HepG2 (cell line): ENCODE measurements around the gene POLR3E. TPM values are rescaled to one million over a fixed set of nuclear protein-coding genes. Genes with fewer than 3 reads are reported as not detected.

Experiments
- ELF1 ChIP-seq: sonication (generic); formaldehyde crosslinking; IDR thresholded peaks from 2 replicates; pipeline ENCODE4 v1.4.0; 2020; ENCODE audit warnings: missing genetic modification reagents
- KDM1A ChIP-seq: IDR thresholded peaks from 2 replicates; pipeline ENCODE4 v1.6.1; 2016; ENCODE audit warnings: missing compliant biosample characterization
- KLF16 ChIP-seq, 2 experiments: sonication (generic) in 1 of 2; formaldehyde crosslinking in 1 of 2; IDR thresholded peaks; 2 replicates each; pipeline versions ENCODE4 v1.6.1 to v1.8.0; 2016 to 2023; ENCODE audit warnings: missing genetic modification reagents in 2 of 2, missing compliant biosample characterization in 1 of 2
- NAIF1 ChIP-seq: sonication (generic); formaldehyde crosslinking; IDR thresholded peaks from 2 replicates; pipeline ENCODE4 v1.5.0; 2020; ENCODE audit warnings: mild to moderate bottlenecking, missing genetic modification reagents, borderline replicate concordance
- NFKBIZ ChIP-seq: IDR thresholded peaks from 2 replicates; pipeline ENCODE4 v1.6.1; 2018; ENCODE audit warnings: missing genetic modification reagents, missing compliant biosample characterization
- RAD51 ChIP-seq: fragments of 450-650 bp; IDR thresholded peaks from 2 replicates; pipeline ENCODE4 v1.6.1; 2016; ENCODE audit warnings: borderline replicate concordance
- RXRA ChIP-seq: sonication (generic); formaldehyde crosslinking; IDR thresholded peaks from 2 replicates; pipeline ENCODE4 v1.5.1; 2020; ENCODE audit warnings: missing genetic modification reagents
- SMAD9 ChIP-seq: sonication (generic); formaldehyde crosslinking; IDR thresholded peaks from 2 replicates; pipeline ENCODE4 v1.5.1; 2020; ENCODE audit warnings: mild to moderate bottlenecking, missing genetic modification reagents
- SNAI1 ChIP-seq: sonication (generic); formaldehyde crosslinking; IDR thresholded peaks from 2 replicates; pipeline ENCODE4 v1.5.0; 2020; ENCODE audit warnings: mild to moderate bottlenecking, missing genetic modification reagents, borderline replicate concordance
- SYNCRIP ChIP-seq: fragments of 200-400 bp; formaldehyde crosslinking; IDR thresholded peaks from 2 replicates; pipeline ENCODE4 v1.6.1; 2018; ENCODE audit warnings: mild to moderate bottlenecking, low read depth, low read length; ENCODE audit not compliant: insufficient read depth
- ZKSCAN1 ChIP-seq: fragments of 150-350 bp; IDR thresholded peaks from 2 replicates; pipeline ENCODE4 v1.6.1; 2014; ENCODE audit warnings: low read length
- ZNF333 ChIP-seq: sonication (generic); formaldehyde crosslinking; IDR thresholded peaks from 2 replicates; pipeline ENCODE4 v1.4.0; 2020; ENCODE audit warnings: mild to moderate bottlenecking, missing genetic modification reagents, borderline replicate concordance
- ZNF335 ChIP-seq: sonication (generic); formaldehyde crosslinking; IDR thresholded peaks from 2 replicates; pipeline ENCODE4 v1.4.0; 2020; ENCODE audit warnings: missing genetic modification reagents
- ZNF614 ChIP-seq: IDR thresholded peaks from 2 replicates; pipeline ENCODE4 v1.6.1; 2018; ENCODE audit warnings: missing biosample characterization, missing genetic modification reagents, inconsistent platforms, borderline replicate concordance
- ZNF772 ChIP-seq: sonication (generic); formaldehyde crosslinking; IDR thresholded peaks from 2 replicates; pipeline ENCODE4 v1.5.0; 2020; ENCODE audit warnings: mild to moderate bottlenecking, missing genetic modification reagents
- ZSCAN31 ChIP-seq: sonication (generic); formaldehyde crosslinking; IDR thresholded peaks from 2 replicates; pipeline ENCODE4 v1.5.0; 2020; ENCODE audit warnings: low read depth, mild to moderate bottlenecking, missing genetic modification reagents
- polyA plus RNA-seq, 8 experiments: library from polyadenylated mRNA; depleted of rRNA in 3 of 8; stranded (reverse) in 7 of 8; unstranded in 1 of 8; fragments of >200 nt; fragmentation: Illumina TruSeq in 4 of 8; extraction: Trizol in 4 of 8; gene quantifications; 2 replicates each; pipeline versions ENCODE4 v1.2.1 to v1.2.3, GENCODE V29; 2011 to 2016; ENCODE audit warnings: low read depth in 4 of 8, missing spikeins in 1 of 8, mixed read lengths in 1 of 8; ENCODE audit not compliant: insufficient read depth in 1 of 8
- total RNA-seq, 5 experiments: library from RNA; depleted of rRNA; stranded (reverse); fragments of >200 nt; fragmentation: Illumina TruSeq; extraction: Trizol; gene quantifications; 2 replicates each; pipeline ENCODE4 v1.2.3, GENCODE V29; 2016; ENCODE audit warnings: low read depth in 1 of 5
- TF ChIP-seq, protein P1 (sequence below): sonication (generic); formaldehyde crosslinking; conservative IDR thresholded peaks from 2 replicates; pipeline ENCODE4 v1.8.0; 2022; ENCODE audit warnings: low read depth, missing genetic modification reagents
- TF ChIP-seq, protein P2 (sequence below): sonication (generic); formaldehyde crosslinking; IDR thresholded peaks from 2 replicates; pipeline ENCODE4 v1.5.0; 2020; ENCODE audit warnings: missing genetic modification reagents
- TF ChIP-seq, protein P3 (sequence below): sonication (generic); formaldehyde crosslinking; IDR thresholded peaks from 2 replicates; pipeline ENCODE4 v1.9.0; 2022; ENCODE audit warnings: low read depth, missing genetic modification reagents
- TF ChIP-seq, protein P4 (sequence below), 2 experiments: sonication (generic) in 1 of 2; formaldehyde crosslinking in 1 of 2; IDR thresholded peaks; 2 replicates each; pipeline versions ENCODE4 v1.4.0 to v1.6.1; 2016 to 2020; ENCODE audit warnings: borderline replicate concordance in 1 of 2, low read depth in 1 of 2, mild to moderate bottlenecking in 1 of 2, missing genetic modification reagents in 1 of 2

Gene POLR3E
- total and polyA plus RNA-seq, 2 of the 13 experiments (the other 11 are each of a cell fraction or from before 2014, with no cell fraction given): 135 to 262 TPM

DNA sequence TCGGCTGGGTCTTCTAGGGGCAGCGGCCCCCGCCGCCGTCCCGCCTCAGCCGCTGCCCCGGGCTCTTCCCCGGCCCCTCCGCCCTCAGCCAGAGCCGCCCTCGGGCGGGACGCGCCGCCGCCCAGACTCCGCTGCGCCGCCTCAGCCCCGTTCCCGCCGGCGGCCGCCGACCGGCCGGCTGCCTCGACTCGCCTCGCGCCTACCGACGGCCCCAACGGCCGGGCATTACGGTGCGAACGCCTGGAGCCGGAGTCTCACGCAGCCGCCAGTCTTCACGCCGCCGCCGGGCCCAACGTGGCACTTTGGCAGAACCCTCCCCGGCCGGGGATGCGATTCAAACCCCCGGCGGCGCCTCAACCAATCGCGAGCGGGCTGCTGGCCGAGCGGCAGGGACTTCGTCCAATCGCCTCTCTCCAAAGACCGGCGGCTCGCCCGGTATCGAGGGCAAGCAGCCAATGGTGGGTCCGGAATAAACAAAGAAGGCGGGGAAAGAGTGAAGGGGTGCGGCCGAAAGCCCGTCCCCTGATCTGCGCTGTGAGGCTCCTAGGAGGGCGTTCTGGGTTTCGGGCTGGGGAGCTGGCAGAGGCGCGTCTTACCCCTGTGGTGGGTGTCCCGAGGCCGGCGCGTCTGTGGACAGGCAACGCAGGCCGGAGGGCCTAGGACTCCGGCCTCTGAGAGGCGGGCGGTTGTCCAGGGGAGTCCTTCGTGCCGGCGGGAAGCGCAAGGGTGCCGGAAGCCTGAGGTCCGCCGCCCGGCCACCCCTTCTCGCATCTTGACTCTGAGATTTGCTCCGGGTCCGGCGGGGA is 77.3 kb downstream of the POLR3E start, which contains the start of gene CDR2 (continued):
- TF ChIP-seq, protein P1, sequence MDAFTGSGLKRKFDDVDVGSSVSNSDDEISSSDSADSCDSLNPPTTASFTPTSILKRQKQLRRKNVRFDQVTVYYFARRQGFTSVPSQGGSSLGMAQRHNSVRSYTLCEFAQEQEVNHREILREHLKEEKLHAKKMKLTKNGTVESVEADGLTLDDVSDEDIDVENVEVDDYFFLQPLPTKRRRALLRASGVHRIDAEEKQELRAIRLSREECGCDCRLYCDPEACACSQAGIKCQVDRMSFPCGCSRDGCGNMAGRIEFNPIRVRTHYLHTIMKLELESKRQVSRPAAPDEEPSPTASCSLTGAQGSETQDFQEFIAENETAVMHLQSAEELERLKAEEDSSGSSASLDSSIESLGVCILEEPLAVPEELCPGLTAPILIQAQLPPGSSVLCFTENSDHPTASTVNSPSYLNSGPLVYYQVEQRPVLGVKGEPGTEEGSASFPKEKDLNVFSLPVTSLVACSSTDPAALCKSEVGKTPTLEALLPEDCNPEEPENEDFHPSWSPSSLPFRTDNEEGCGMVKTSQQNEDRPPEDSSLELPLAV: no peak
- peak; percentile 94 for TF ChIP-seq ZNF333 (CRISPR knock-in tag)
- no peak; the same call in none of the 2 replicates for TF ChIP-seq SMAD9 (CRISPR knock-in tag)
- no peak for TF ChIP-seq SYNCRIP
- TF ChIP-seq ZSCAN31 (CRISPR knock-in tag): peak; percentile 73; the same call in 1 of the 2 replicates
- TF ChIP-seq, protein P2, sequence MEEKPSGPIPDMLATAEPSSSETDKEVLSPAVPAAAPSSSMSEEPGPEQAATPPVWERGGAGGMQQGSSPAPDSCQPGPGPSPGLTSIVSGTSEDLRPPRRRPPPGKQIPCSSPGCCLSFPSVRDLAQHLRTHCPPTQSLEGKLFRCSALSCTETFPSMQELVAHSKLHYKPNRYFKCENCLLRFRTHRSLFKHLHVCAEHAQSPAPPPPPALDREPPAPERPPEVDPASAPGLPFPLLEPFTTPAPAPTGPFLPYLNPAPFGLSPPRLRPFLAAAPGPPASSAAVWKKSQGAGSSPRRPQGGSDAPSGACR (CRISPR knock-in tag): peak; percentile 87; the same call in 1 of the 2 replicates
- TF ChIP-seq NAIF1 (CRISPR knock-in tag): no peak
- peak; percentile 88; the same call in 1 of the 2 replicates for TF ChIP-seq ZNF772 (CRISPR knock-in tag)
- TF ChIP-seq RAD51: no peak
- no peak; the same call in 1 of the 2 replicates for TF ChIP-seq ELF1
- TF ChIP-seq NFKBIZ (CRISPR knock-in tag): no peak
- peak; percentile 23; the same call in 1 of the 2 replicates for TF ChIP-seq RXRA
- no peak for TF ChIP-seq ZNF335 (CRISPR knock-in tag)
- TF ChIP-seq, protein P3, sequence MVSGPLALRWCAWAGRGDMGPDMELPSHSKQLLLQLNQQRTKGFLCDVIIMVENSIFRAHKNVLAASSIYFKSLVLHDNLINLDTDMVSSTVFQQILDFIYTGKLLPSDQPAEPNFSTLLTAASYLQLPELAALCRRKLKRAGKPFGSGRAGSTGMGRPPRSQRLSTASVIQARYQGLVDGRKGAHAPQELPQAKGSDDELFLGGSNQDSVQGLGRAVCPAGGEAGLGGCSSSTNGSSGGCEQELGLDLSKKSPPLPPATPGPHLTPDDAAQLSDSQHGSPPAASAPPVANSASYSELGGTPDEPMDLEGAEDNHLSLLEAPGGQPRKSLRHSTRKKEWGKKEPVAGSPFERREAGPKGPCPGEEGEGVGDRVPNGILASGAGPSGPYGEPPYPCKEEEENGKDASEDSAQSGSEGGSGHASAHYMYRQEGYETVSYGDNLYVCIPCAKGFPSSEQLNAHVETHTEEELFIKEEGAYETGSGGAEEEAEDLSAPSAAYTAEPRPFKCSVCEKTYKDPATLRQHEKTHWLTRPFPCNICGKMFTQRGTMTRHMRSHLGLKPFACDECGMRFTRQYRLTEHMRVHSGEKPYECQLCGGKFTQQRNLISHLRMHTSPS (CRISPR knock-in tag): peak; percentile 69; the same call in 1 of the 2 replicates
- TF ChIP-seq ZNF614 (CRISPR knock-in tag): peak; percentile 55; the same call in 1 of the 2 replicates
- no peak for TF ChIP-seq ZKSCAN1
- TF ChIP-seq, protein P4, sequence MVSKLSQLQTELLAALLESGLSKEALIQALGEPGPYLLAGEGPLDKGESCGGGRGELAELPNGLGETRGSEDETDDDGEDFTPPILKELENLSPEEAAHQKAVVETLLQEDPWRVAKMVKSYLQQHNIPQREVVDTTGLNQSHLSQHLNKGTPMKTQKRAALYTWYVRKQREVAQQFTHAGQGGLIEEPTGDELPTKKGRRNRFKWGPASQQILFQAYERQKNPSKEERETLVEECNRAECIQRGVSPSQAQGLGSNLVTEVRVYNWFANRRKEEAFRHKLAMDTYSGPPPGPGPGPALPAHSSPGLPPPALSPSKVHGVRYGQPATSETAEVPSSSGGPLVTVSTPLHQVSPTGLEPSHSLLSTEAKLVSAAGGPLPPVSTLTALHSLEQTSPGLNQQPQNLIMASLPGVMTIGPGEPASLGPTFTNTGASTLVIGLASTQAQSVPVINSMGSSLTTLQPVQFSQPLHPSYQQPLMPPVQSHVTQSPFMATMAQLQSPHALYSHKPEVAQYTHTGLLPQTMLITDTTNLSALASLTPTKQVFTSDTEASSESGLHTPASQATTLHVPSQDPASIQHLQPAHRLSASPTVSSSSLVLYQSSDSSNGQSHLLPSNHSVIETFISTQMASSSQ (IDR thresholded peaks at IDR 0.05; ENCODE audit: low read depth): no peak
- TF ChIP-seq, protein P4 (CRISPR knock-in tag; IDR thresholded peaks at IDR 0.05; ENCODE audit: borderline replicate concordance): peak; percentile 65; the same call in 1 of the 2 replicates
- no peak; the same call in 1 of the 2 replicates for TF ChIP-seq KDM1A (CRISPR knock-in tag)
- TF ChIP-seq KLF16 (CRISPR knock-in tag; IDR thresholded peaks at IDR 0.05): peak in 1 of 2 experiments; percentile 85; a peak in 2 of 4 replicates
- TF ChIP-seq SNAI1: 0 out of 2 replicates have a peak, but pooled peaks have one; percentile 70
